PC-9 (cell line): ENCODE results near the gene LDB1. TPM values are rescaled to one million over a fixed set of nuclear protein-coding genes. Genes with fewer than 3 reads are reported as not detected.

Experiments
- BruUV-seq: library from RNA; stranded (reverse); fragments of 400-500 nt; replicated peaks from 2 replicates; lab custom pipeline; 2021; lab: Mats Ljungman, UMichigan
- CTCF ChIA-PET: fragments of 300-600 bp; sonication (Branson Sonifier 250); formaldehyde crosslinking; loops from one replicate; lab custom pipeline; 2022; ENCODE audit warnings: antibody characterized with exemption; lab: Charles Lee
- POLR2A ChIA-PET: fragments of 300-600 bp; sonication (Branson Sonifier 250); formaldehyde crosslinking; loops from one replicate; lab custom pipeline; 2022; ENCODE audit warnings: antibody characterized with exemption; ENCODE audit not compliant: unreplicated experiment; lab: Charles Lee
- DNase-seq, 2 experiments: peaks; one replicate each; pipeline versions ENCODE4 v3.0.0 to v3.0.0-alpha.2; 2015 to 2022; ENCODE audit warnings: mixed read lengths in 1 of 2
- H2AFZ ChIP-seq: fragments of 200-600 bp; sonication (generic); 2 replicates; pipeline ENCODE4 v1.8.1; 2017; ENCODE audit warnings: antibody characterized with exemption
- H3F3A ChIP-seq: fragments of 200-600 bp; sonication (generic); 2 replicates; pipeline ENCODE4 v1.8.1; 2017; ENCODE audit warnings: antibody characterized with exemption, mild to moderate bottlenecking, low read depth; ENCODE audit not compliant: insufficient read depth
- H3K27ac ChIP-seq: fragments of 200-600 bp; sonication (generic); 2 replicates; pipeline ENCODE4 v1.6.1; 2016; ENCODE audit warnings: mixed run types
- H3K27me3 ChIP-seq: fragments of 200-600 bp; sonication (generic); 2 replicates; pipeline ENCODE4 v1.6.1; 2016; ENCODE audit warnings: low read depth, mixed run types; ENCODE audit not compliant: insufficient read depth
- H3K36me3 ChIP-seq: fragments of 200-600 bp; sonication (generic); 2 replicates; pipeline ENCODE4 v1.6.1; 2016; ENCODE audit warnings: low read depth, mixed run types
- H3K4me1 ChIP-seq: fragments of 200-600 bp; sonication (generic); replicated peaks from 2 replicates; pipeline ENCODE4 v1.6.1; 2016; ENCODE audit warnings: mixed run types; ENCODE audit not compliant: insufficient read depth
- H3K4me2 ChIP-seq: fragments of 200-600 bp; sonication (generic); 2 replicates; pipeline ENCODE4 v1.6.1; 2017; ENCODE audit warnings: mixed run types
- H3K4me3 ChIP-seq: fragments of 200-600 bp; sonication (generic); 2 replicates; pipeline ENCODE4 v1.6.1; 2016; ENCODE audit warnings: mixed run types
- H3K79me2 ChIP-seq: fragments of 200-600 bp; sonication (generic); 2 replicates; pipeline ENCODE4 v1.6.1; 2017; ENCODE audit warnings: low read depth, mixed run types
- H3K9me2 ChIP-seq: fragments of 200-600 bp; sonication (generic); 2 replicates; pipeline ENCODE4 v1.8.1; 2017; ENCODE audit warnings: mild to moderate bottlenecking; ENCODE audit not compliant: insufficient read depth
- H3K9me3 ChIP-seq: fragments of 200-600 bp; sonication (generic); 2 replicates; pipeline ENCODE4 v1.8.1; 2016; ENCODE audit warnings: low read depth; ENCODE audit not compliant: insufficient read depth
- H4K20me1 ChIP-seq: fragments of 200-600 bp; sonication (generic); 2 replicates; pipeline ENCODE4 v1.8.1; 2017; ENCODE audit not compliant: insufficient read depth
- EZH2 ChIP-seq: fragments of 200-600 bp; sonication (generic); IDR thresholded peaks from 2 replicates; pipeline ENCODE4 v1.8.0; 2017; ENCODE audit warnings: antibody characterized with exemption, low read depth
- intact Hi-C: fragments of 100-400 bp; cut with micrococcal nuclease; formaldehyde crosslinking; loops from one replicate; pipeline ENCODE4 v1.10.0; 2022; ENCODE audit not compliant: unreplicated experiment
- total RNA-seq: library from RNA; stranded (reverse); gene quantifications from 2 replicates; pipeline ENCODE4 v1.2.3, GENCODE V29; 2021
- TF ChIP-seq, protein P1 (sequence below): fragments of 200-600 bp; sonication (generic); conservative IDR thresholded peaks from 2 replicates; pipeline ENCODE4 v1.6.1; 2017; ENCODE audit warnings: mixed run types, antibody characterized with exemption, mild to moderate bottlenecking, moderate library complexity

Gene LDB1
- total RNA-seq, 1 experiment from 2014 or later: 38.5 TPM

DNA sequence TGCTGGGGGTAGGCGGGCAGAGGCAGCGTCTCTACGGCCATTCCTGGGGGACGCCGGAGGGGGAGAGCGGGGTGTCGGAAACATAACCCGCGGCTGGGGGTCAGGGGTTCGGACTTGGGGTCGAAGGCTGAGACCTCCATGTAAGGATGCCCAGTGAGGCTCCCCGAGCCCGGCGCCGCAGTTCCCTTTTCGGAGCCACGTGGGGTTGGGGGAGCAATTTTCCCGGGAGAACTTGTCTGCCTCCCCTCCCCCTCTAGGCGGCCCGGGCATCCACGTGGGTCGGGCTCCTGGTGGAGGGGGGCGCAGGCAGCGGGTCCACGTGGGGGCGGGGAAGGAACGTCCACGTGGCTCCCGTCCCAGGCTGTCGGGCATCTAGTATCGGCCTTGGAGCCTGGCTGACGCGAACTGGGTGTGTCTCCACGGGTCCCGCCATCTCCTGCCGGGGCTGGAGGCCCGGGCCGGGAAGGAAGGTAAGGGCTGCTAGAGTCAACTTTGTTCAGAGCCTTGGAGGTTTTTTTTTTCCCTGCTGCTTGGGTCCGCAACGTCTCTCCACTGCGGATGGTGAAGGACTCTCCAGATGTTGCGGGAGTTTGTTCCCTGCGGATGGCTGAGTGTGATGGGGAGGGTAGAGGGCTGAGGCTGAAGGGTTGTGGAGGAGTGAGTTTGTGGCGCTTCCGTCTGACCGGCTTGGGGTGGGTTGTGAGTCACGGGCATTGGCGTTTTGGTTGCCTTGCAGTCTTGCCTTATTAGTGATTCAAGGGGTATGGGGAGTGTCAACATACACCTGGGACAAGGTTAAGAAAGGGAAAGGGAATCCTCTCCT lies 13.4 kb upstream of the LDB1 start:
- POLR2A ChIA-PET: no interaction called here
- DNase-seq: peak; percentile 50 to 72
- peak overlapping the region; percentile 87 for H3K4me3 ChIP-seq
- intact Hi-C loops: loop anchor here (2.0 kb wide), 2 partner anchors 17 to 289 kb away; no protein-coding TSS in a partner anchor
- peaks cover 8% of the 10 kb centered on the region for H3F3A ChIP-seq
- peaks cover 57% of the 10 kb centered on the region for H3K79me2 ChIP-seq
- TF ChIP-seq, protein P1, sequence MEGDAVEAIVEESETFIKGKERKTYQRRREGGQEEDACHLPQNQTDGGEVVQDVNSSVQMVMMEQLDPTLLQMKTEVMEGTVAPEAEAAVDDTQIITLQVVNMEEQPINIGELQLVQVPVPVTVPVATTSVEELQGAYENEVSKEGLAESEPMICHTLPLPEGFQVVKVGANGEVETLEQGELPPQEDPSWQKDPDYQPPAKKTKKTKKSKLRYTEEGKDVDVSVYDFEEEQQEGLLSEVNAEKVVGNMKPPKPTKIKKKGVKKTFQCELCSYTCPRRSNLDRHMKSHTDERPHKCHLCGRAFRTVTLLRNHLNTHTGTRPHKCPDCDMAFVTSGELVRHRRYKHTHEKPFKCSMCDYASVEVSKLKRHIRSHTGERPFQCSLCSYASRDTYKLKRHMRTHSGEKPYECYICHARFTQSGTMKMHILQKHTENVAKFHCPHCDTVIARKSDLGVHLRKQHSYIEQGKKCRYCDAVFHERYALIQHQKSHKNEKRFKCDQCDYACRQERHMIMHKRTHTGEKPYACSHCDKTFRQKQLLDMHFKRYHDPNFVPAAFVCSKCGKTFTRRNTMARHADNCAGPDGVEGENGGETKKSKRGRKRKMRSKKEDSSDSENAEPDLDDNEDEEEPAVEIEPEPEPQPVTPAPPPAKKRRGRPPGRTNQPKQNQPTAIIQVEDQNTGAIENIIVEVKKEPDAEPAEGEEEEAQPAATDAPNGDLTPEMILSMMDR: no peak
- no peak for TF ChIP-seq EZH2
- no peaks in the 10 kb centered on the region for H3K9me2 ChIP-seq
- H3K36me3 ChIP-seq: peaks cover 5% of the 10 kb centered on the region
- CTCF ChIA-PET: no interaction called here
- no peaks in the 10 kb centered on the region for H3K27me3 ChIP-seq
- TSS peak; percentile 91 for BruUV-seq
- H2AFZ ChIP-seq: peak overlapping the region; percentile 66; the same call in 1 of the 2 replicates
- peaks cover 21% of the 10 kb centered on the region for H3K4me1 ChIP-seq
- no peaks in the 10 kb centered on the region for H3K9me3 ChIP-seq
- peak overlapping the region; percentile 89 for H3K27ac ChIP-seq
- H4K20me1 ChIP-seq: peaks cover 46% of the 10 kb centered on the region
- peak overlapping the region; percentile 85 for H3K4me2 ChIP-seq

DNA sequence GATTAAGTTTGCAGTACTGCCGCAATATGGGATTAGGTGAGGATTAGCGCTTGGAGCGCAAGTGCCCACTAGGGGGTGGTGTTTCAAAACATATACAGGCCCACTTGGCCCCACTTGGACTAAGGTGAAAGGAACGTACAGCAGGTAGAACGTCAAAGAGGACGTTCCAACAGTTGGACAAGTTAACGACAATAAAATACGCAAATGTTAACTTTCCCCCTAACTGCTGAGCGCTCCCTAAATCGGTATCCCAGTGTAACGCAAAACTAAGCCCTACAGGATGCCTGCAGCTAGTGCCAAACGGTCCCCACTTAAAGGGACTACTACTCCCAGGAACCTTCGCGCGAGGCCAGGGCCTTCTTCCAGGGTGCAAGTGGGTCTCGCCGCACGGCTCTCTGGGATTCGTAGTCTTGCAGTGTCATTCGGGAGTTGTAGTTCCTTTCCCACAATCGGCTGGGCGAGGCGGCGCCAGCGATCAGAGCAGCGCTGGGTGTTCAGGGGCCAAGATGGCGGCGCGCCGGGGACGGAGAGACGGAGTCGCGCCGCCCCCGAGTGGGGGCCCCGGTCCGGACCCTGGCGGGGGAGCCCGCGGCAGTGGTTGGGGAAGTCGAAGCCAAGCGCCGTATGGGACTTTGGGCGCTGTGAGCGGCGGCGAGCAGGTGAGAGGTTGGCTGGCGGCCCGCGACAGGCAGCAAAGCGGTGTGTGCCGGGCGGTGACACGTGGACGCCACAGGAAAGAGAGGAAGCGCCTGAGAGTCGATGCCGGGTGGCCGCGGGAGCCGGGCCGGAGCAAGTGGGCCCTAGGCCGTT lies 12.6 kb upstream of the LDB1 start, which contains the start of gene PPRC1:
TSS of gene PPRC1 (plus strand) at position 478 of the 810 bp plus-strand sequence. CDS start at position 507, 29 bp downstream.
- peaks cover 49% of the 10 kb centered on the region for H3K79me2 ChIP-seq
- CTCF ChIA-PET: no interaction called here
- no peak for TF ChIP-seq EZH2
- TF ChIP-seq, protein P1: peak; percentile 83

DNA sequence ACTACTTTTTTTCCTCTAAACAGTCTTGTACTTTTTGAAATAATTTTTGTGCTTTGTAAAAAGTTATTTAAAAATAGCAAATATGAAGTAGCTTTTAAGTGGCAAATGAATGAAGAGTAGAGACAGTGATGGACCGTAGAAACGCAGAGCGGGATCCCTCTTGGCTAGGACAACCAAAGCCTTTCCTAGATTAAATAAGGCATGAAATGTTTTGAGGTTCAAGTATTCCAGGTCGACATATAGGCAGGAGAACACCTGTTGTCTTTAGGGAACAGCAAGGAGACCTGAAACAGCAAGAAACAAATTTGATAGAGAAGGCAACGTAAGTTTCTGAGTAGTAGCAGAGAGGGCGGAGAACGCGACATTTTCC lies 12.0 kb upstream of the LDB1 start:
- peak overlapping the region; percentile 87; the same call in 1 of the 2 replicates for H3K4me3 ChIP-seq
- H3K9me3 ChIP-seq: no peaks in the 10 kb centered on the region
- H3F3A ChIP-seq: peaks cover 13% of the 10 kb centered on the region
- no peaks in the 10 kb centered on the region for H3K9me2 ChIP-seq
- peak overlapping the region; percentile 85 for H3K4me2 ChIP-seq
- 0 out of 2 replicates have a peak overlapping the region, but pooled peaks have one; percentile 40 for H3K27ac ChIP-seq
- no peaks in the 10 kb centered on the region; the same call in 1 of the 2 replicates for H3K36me3 ChIP-seq
- no peak for TF ChIP-seq EZH2
- TF ChIP-seq, protein P1: no peak
- ChIA-PET POLR2A (interaction anchor here (0.5 to 0.7 kb wide), 2 partner anchors 9 to 10 kb away, joined by 3 to 4 read pairs; no protein-coding TSS in a partner anchor), CTCF (no interaction called here)
- no peak for DNase-seq
- peaks cover 30% of the 10 kb centered on the region for H3K4me1 ChIP-seq
- no peaks in the 10 kb centered on the region for H3K27me3 ChIP-seq
- intact Hi-C loops: loop anchor here (1.0 to 2.0 kb wide), 3 partner anchors 15 to 291 kb away; partner anchors contain the start of gene NOLC1
- H3K79me2 ChIP-seq: peaks cover 43% of the 10 kb centered on the region
- no TSS peak for BruUV-seq
- H4K20me1 ChIP-seq: peaks cover 32% of the 10 kb centered on the region
- H2AFZ ChIP-seq: peak overlapping the region; percentile 77

More for the DNA sequence above, 12.6 kb upstream of the LDB1 start, which contains the start of gene PPRC1:
- H4K20me1 ChIP-seq: peaks cover 38% of the 10 kb centered on the region
- H3K27ac ChIP-seq: peak within 1 kb of the TSS; percentile 89
- peak; percentile 91 to 92 for DNase-seq
- no peaks in the 10 kb centered on the region for H3K9me2 ChIP-seq
- peaks cover 9% of the 10 kb centered on the region for H3F3A ChIP-seq
- intact Hi-C loops: loop anchor here (1.0 to 2.0 kb wide), 3 partner anchors 16 to 290 kb away; partner anchors contain the start of gene NOLC1
- H3K4me3 ChIP-seq: peak within 1 kb of the TSS; percentile 87
- peaks cover 26% of the 10 kb centered on the region for H3K4me1 ChIP-seq
- POLR2A ChIA-PET: interaction anchor here (0.5 to 0.7 kb wide), 2 partner anchors 9 to 10 kb away, joined by 3 to 4 read pairs; no protein-coding TSS in a partner anchor
- H2AFZ ChIP-seq: peak within 1 kb of the TSS; percentile 77
- H3K9me3 ChIP-seq: no peaks in the 10 kb centered on the region
- H3K27me3 ChIP-seq: no peaks in the 10 kb centered on the region
- H3K4me2 ChIP-seq: peak within 1 kb of the TSS; percentile 85
- BruUV-seq: no TSS peak
- no peaks in the 10 kb centered on the region; the same call in 1 of the 2 replicates for H3K36me3 ChIP-seq
